GM21526 (cell line): Measurements from ENCODE around the gene ATG4B.
"Not testable (repeated sequence)": the region's sequence is repeated elsewhere in the genome, so short reads cannot be mapped to it uniquely, and the experiment has no call there.

Experiments used
- ATAC-seq: cut with Tn5 transposase; IDR thresholded peaks from one replicate; pipeline ENCODE4 v1.9.1; 2021; ENCODE audit warnings: moderate library complexity; ENCODE audit not compliant: unreplicated experiment, low FRiP score

The ATG4B gene

GRCh38 chr2:241660593-241661213 lies 23.2 kb downstream of the ATG4B start:
- no peak for ATAC-seq

- ATAC-seq, result not testable (repeated sequence)
Measured at GRCh38 chr2:241662731-241663130, 25.2 kb downstream of the ATG4B start.

DNA sequence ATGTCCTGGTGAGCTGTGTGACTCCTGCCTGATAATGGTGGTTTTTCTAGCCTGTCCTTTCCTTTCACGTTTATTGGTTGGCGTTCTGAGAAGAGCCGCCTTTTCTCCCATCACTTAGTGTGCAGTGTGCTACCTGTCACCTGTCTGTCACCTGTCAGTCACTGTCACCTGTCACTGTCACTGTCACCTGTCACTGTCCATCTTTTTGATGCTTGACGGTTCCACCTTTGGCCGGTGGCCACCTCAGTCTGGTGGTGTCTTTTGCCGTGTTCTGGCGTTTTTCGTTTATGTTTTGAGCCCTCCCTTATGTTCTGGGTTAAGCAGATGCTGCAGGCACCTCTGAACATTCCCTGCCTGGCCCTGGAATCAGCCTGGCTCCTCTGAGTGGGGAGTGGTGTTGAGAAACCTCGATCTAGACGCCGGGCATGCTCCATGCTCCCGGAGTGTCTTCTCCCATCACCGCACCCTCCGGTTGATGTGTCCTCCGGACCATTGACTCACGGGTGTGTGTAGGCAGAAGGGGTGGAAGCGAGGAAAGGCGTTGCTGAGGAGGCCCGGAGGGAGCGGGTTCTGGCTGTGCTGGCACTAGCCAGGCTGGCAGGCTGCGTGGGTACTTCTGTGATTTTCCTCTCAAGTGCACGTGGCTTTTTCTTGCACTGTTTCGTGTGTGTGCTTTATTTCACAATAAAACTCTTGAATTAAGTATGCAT lies 28.4 kb downstream of the ATG4B start:
- ATAC-seq, result no peak

DNA sequence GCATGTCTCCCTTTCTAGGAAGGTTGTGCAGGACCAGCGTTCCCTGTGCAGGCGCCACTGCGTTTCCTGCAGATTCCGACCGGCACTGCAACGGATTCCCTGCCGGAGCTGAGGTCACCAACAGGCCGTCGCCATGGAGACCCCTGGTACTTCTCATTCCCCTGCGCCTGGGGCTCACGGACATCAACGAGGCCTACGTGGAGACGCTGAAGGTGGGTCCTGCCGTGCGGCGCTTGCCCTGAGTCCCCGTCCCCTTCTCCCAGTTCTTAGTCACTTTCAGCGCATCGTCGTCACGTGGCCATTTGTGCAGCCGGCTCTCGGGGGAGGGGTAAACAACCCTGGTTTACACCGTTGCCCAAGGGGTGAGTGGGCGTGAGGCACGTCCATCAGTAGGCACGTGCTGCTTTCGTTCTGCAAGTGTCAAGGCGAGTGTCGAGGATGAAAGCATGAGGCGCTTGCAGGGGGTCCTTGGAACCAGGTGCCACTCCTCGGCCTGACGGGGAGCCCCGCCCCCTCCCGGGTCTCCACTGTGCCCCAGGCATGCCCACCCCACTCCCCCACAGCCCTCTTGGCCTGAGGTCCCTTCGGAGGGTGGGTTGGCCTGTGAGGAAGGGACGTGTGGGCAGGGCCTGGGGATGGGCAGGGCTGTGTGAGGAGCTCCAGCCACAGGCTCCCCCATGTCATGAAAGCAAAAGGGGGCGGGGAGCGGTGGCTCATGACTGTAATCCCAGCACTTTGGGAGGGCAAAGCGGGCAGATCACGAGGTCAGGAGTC lies 29.3 kb downstream of the ATG4B start:
- ATAC-seq, result no peak

- ATAC-seq, result no peak
Measured at GRCh38 chr2:241668354-241668753, 30.9 kb downstream of the ATG4B start.

DNA sequence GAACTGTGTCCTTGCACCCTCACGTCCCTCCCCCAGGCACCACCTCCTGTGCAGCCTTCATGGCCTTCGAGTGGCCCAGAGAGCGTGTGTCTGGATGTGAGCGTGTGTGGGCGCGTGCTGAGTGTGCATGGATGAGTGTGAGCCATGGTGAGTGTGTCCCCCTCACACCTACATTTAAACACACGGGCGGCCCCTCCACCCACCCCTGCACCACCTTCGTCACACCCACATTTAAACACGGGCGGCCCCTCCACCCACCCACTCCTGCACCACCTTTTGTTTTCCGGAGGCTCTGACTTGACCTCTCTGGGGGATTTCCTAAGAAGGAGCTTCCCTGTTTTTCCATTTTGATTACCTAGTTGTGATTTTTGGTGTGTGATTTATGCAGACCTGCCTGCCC lies 31.3 kb downstream of the ATG4B start:
- ATAC-seq, result no peak

- no peak for ATAC-seq
Measured at GRCh38 chr2:241670333-241671110, 33.0 kb downstream of the ATG4B start.

GRCh38 chr2:241671457-241672240 lies 34.2 kb downstream of the ATG4B start:
- no peak for ATAC-seq

- no peak for ATAC-seq
Measured at GRCh38 chr2:241672243-241673188, 35.0 kb downstream of the ATG4B start.

DNA sequence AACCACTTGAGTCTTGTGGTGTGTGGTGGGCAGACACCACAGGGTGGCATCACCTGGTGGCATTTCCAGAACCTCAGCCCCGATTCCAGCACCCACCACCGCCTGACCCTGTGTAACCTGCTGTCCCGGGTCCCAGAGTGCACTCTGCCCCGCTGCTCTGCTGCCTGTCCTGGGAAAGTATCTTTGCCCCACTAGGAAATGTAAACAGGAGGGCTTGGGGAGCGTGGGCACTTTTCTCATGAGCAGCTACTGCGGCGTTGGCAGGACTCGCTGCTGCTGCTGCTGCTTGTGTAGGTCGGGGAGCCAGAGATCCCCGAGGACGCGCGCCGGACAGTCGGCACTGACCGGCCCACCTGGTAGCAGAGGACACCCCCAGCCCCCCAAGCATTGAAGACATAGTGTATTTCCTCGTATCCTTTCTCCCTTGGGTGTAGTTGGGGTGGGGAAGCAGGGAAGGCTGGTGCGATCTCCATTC lies 35.7 kb downstream of the ATG4B start:
- no peak for ATAC-seq

DNA sequence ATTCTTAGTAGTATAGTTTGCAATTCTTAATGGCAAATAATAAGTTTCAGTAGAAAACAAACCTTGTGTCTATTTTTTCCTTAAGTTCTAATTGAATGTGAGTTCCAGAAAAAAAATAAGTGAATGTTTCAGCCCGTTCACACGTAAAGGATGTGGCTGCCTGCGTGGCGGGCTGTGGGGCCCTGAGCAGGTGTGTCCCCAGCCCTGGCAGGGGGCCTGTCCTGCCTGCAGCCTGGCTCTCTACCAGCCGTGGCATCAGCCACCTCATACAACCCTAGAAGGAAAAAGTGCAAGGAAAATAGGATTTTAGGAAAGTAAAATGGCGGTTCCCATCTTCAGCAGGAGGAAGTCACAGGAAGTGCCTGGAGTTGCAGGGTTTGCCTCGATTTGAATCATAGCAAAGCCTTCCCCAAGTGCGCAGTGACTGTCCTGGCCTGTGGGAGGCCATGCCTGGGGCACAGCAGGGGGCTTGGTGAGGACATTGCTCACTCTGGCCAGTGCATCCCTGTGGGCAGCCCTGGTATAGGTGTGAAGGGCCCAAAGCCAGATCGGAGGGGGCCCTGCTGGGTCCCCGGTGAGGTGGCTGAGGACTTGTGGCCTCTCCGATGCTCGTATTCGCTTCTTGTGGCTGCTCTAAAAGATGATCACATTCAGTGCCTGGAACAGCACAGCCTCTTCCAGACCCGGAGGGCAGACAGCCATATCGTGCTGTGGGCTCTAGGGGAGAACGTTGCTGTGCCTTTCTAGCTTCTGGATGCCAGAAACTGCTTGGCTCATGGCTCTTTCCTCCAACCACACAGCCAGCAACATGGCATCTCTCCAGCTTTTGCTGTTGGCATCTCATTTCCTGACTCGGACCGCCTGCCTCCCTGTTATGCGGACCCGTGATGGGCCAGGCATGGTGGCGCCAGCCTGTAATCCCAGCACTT lies 36.6 kb downstream of the ATG4B start:
- no peak for ATAC-seq

DNA sequence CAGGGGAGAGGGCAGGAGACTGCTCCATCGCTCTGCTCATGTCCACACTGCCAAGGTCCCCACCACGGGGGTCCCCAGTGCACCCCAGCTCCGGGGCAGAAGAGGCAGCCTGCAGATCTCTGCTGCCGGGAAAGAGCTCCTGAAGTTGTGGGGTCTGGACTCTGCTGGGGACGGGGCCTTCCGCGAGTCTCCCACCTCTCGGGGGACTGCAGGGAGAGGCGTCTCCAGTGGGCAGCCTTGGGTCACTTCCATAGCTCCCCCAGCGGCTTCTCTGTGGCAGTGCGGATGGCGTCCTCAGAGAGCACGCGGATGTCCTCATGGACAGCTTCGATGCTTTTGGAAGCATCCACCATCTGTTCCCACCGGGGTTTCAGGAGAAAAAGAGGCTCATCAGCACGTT lies 38.4 kb downstream of the ATG4B start:
- ATAC-seq, result no peak

GRCh38 chr2:241676665-241677064 lies 39.2 kb downstream of the ATG4B start:
- no peak for ATAC-seq

DNA sequence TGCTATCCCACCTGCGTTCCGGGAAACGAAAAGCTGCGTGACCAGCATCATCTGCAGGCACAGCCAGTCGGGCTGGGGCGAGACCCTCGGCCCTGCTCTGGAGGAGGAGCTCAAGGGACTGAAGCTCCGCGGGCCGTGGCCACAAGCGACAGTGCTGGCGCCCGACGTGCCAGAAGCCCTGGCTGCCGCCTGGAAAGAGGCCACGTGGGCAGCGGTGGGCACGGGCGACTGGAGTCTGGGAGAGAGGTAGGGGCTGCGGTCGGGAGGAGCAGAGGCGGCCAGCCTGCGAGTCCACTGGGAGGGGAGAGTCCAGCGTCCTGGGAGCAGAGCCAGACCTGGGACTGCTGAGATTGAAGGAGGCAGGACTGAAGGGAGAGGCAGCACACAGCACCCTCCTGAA lies 39.9 kb downstream of the ATG4B start:
- ATAC-seq, result no peak

DNA sequence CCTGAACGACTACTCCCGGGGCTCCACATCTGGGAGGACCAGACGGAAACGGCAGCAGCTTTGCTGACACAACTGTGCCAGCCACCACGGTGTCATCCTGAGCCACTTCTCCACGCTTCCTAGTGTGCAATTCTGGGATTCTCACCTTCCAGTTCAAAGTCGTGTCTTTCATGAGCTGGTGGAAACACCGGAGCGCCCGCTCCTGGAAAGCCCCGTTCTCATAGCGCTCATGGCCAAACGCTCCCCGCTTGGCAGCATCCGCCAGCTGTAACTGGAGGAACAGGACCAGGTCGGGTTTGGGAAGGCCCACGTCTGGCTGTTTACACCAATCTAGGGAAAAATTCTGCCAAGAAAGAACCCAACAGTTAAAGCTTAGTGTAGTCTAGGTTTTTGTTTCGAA lies 40.8 kb downstream of the ATG4B start:
- no peak for ATAC-seq

DNA sequence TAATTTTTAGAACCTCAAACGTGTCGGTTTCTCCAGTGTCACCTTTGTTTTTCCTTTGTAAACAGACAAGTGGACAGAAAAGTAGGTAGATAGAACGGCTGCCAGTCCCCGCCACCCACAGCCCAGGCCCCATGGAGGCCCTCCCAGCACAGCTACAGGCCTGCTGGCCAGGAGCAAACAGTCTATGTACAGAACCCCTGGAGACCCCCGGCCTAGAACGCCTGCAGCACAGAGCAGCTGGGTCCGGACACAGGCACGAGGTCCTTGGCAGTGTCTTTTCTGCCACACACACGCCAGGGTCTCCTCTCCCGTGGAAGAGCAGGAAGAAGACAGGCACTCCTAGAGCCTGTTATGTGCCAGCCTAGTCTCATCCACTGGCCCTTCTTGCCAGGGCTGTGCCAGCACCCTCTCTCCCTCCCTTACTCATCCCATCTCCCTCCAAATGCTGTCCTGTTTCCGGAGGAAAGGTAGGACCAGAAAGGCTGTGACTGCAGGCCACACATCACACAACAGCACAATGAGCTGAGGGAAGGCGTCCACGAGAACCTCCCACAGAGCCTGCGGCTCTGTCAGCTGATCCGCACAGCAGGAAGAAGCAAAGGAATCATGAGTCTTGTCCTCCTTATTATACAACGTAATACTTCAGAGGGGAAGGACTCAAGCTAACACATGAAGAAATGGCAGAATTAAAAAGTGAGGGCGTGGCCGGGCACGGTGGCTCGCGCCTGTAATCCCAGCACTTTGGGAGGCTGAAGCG lies 41.5 kb downstream of the ATG4B start:
- no peak for ATAC-seq

DNA sequence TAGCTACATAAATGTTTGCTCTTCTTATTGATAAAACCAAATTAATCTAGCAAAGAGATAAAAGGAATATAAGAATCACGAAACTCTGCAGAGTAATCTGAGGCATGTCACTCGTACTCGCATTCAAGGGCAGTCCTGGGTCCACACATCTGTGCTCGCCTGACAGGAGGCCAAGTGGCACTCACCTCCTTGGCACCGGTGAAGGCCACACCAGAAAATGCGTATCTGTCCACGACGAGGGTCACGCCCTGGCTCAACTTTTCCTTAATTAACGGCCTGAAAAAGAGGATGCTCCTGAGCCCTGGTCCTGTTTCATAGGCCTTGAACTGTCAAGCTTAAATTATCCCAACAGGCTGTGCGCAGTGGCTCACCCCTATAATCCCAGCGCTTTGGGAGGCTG lies 42.6 kb downstream of the ATG4B start:
- ATAC-seq, result no peak
